Kidney epithelial cell (primary cell): ENCODE results near the gene IGIP. TPM values are rescaled to one million over a fixed set of nuclear protein-coding genes. Genes with fewer than 3 reads are reported as not detected.
A peak's percentile ranks its signal among the peaks of the same experiment; 100 is the strongest.

Experiments
- DNase-seq: peaks from one replicate; pipeline ENCODE4 v3.0.0-alpha.2; 2010; ENCODE audit warnings: low read depth
- H3K27me3 ChIP-seq: 2 replicates; pipeline ENCODE4 v1.6.0; 2011; ENCODE audit warnings: low read length; ENCODE audit not compliant: control insufficient read depth, insufficient read depth
- H3K36me3 ChIP-seq: 2 replicates; pipeline ENCODE4 v1.5.1; 2011; ENCODE audit warnings: low read length; ENCODE audit not compliant: control insufficient read depth, insufficient read depth
- H3K4me3 ChIP-seq: 2 replicates; pipeline ENCODE4 v1.5.1; 2011; ENCODE audit warnings: low read depth, mild to moderate bottlenecking, control low read depth, low read length
- CTCF ChIP-seq: IDR thresholded peaks from 2 replicates; pipeline ENCODE4 v1.5.1; 2011; ENCODE audit warnings: mild to moderate bottlenecking, moderate library complexity, low read length, control low read depth, inconsistent platforms; ENCODE audit not compliant: insufficient read depth, poor library complexity, severe bottlenecking
- total RNA-seq: library from RNA; depleted of rRNA; stranded (reverse); fragments of >200 nt; gene quantifications from 2 replicates; pipeline ENCODE4 v1.2.3, GENCODE V29; 2015

IGIP gene
- total RNA-seq, 1 donor from 2014 or later = 4.1 TPM

GRCh38 chr5:140130949-140131733, 5.4 kb downstream of the IGIP start:
- TF ChIP-seq CTCF = no peak
- DNase-seq = no peak
- Histone ChIP-seq H3K36me3 (no peaks in the 10 kb centered on the region), H3K27me3 (no peaks in the 10 kb centered on the region), H3K4me3 (no peak overlapping the region)

GRCh38 chr5:140131967-140132409, 6.3 kb downstream of the IGIP start:
- H3K4me3 ChIP-seq = no peak overlapping the region
- DNase-seq = peak; percentile 91
- no peak for TF ChIP-seq CTCF

GRCh38 chr5:140133514-140134167, 7.9 kb downstream of the IGIP start:
- Histone ChIP-seq H3K36me3 (no peaks in the 10 kb centered on the region), H3K4me3 (no peak overlapping the region), H3K27me3 (no peaks in the 10 kb centered on the region)
- TF ChIP-seq CTCF = no peak
- DNase-seq = no peak

More at GRCh38 chr5:140131967-140132409, 6.3 kb downstream of the IGIP start:
- H3K27me3 ChIP-seq = no peaks in the 10 kb centered on the region
- no peaks in the 10 kb centered on the region for H3K36me3 ChIP-seq

GRCh38 chr5:140134277-140134935, 8.7 kb downstream of the IGIP start:
- Histone ChIP-seq H3K27me3 (no peaks in the 10 kb centered on the region), H3K36me3 (no peaks in the 10 kb centered on the region), H3K4me3 (no peak overlapping the region)
- DNase-seq = no peak
- no peak for TF ChIP-seq CTCF

- H3K36me3 ChIP-seq = no peaks in the 10 kb centered on the region
- no peak for DNase-seq
- no peak for TF ChIP-seq CTCF
Observed at GRCh38 chr5:140135127-140135526, 9.4 kb downstream of the IGIP start.

More at GRCh38 chr5:140135127-140135526, 9.4 kb downstream of the IGIP start:
- H3K4me3 ChIP-seq = no peak overlapping the region
- no peaks in the 10 kb centered on the region for H3K27me3 ChIP-seq
